HuH-7 (cell line): Measurements from ENCODE around the gene STX4.

ENCODE experiments used
- DNase-seq: peaks from one replicate; pipeline ENCODE4 v3.0.0; 2011; ENCODE audit warnings: low spot score

STX4 gene

DNA sequence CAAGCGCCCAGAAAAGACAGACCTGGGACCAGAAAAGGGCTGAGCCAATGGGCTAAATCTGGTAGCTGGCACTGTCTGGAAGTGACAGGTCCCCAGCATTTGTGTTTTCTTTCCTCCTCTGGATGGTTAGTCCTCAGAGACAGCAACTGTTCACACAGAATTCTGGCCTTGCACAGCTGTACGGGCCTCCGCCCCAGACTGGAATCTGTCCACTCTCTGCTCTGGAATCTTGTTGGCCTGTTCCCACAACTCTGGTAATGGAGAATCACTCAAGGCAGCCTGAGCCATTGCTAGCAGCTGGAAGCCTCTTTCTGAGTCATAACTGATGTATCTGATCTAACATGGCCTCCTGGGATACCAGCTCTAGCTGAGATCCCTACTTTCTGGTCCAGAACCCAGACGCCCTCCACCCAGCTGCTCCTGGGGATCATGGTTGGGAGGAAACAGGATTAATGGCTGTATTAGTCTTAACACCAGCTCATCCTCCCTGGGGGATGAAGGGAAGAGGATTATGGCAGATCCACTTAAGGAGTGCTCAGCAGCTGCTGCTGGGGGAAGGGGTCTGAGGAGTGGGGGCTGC is 31.6 kb downstream of the STX4 start:
- no peak for DNase-seq

DNA sequence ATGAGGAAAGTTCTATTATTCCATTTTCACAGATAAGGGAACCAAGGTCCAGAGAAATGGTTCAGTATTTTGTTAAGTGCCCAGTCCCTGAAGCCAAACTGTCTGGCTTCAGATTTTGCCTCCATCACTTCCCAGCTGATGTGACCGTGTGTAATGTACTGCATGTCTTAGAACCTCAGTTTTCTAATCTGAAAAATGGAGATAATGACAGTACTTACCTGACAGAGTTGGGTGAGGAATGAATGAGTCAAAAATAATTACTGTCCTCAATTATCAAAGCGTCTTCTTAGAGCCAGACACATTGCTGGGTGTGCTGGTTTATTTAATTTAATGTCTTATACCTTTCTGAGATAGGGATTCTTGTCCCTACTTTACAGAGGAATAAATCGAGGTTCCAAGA is 34.0 kb downstream of the STX4 start:
- no peak for DNase-seq

- DNase-seq: no peak
These were observed 38.5 kb downstream of the STX4 start for GRCh38 chr16:31071861-31072260.

DNA sequence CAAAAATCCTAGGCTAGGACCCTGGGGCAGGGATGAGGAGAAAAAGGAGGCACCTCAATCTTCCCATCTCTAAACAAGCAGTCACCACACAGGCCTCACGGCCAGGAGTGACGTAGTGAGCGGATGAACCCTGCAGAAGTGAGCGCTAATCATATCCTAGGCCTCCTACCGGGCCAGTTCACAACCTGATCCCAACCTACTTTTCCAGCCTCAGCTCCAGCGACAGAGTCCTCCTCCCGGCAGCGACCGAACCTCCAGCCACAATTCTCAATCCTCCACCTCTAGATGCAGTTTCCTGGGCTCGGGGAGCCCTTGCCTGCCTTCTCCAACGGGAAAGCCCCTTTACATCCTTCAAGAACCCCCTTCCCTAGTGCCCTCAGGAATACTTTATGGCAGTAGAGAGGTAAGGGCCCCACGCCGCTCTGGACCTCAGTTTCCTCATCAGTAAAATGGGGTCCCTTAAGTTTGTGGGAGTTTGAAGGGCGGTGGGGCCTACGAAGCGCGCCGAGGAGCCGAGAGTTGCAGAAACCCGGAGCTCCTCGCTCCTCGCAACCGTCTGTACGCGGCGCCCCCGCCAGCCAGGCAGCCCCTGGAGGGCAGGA is 39.3 kb downstream of the STX4 start:
- peak; percentile 49 for DNase-seq

GRCh38 chr16:31073142-31073969 is 40.0 kb downstream of the STX4 start:
- DNase-seq: peak; percentile 93

GRCh38 chr16:31073970-31074813 is 40.8 kb downstream of the STX4 start, which contains the start of the genes ZNF646 and ZNF668:
TSS of gene ZNF646 (plus strand) at chr16:31074422. CDS start at chr16:31076325, 1,903 bp downstream.
TSS of gene ZNF668 (minus strand) at chr16:31074240. CDS start at chr16:31064459, 9,781 bp downstream.
- DNase-seq: peak; percentile 98

DNA sequence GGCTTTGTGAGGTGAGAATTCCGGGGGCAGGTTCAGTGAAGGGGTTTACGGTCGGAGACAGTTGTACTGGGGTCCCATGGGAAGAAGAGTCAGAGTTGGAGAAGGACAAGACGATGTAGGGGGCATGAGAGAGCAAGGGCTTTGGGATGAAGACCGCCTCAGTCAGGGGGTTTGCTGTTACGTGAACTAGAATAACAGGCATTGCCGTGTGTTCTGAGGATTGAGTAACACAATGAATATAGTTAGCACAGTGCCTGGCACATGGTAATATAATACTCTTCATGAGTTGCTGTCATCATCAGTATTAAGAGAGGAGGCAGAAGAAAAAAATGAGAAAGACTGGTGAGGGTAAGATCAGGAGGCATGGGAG is 41.4 kb downstream of the STX4 start:
- no peak for DNase-seq

GRCh38 chr16:31076319-31076718 is 43.0 kb downstream of the STX4 start:
- no peak for DNase-seq

- DNase-seq: no peak
These were observed 43.7 kb downstream of the STX4 start for GRCh38 chr16:31077024-31077423.

GRCh38 chr16:31077592-31078396 is 44.4 kb downstream of the STX4 start:
- DNase-seq: no peak

DNA sequence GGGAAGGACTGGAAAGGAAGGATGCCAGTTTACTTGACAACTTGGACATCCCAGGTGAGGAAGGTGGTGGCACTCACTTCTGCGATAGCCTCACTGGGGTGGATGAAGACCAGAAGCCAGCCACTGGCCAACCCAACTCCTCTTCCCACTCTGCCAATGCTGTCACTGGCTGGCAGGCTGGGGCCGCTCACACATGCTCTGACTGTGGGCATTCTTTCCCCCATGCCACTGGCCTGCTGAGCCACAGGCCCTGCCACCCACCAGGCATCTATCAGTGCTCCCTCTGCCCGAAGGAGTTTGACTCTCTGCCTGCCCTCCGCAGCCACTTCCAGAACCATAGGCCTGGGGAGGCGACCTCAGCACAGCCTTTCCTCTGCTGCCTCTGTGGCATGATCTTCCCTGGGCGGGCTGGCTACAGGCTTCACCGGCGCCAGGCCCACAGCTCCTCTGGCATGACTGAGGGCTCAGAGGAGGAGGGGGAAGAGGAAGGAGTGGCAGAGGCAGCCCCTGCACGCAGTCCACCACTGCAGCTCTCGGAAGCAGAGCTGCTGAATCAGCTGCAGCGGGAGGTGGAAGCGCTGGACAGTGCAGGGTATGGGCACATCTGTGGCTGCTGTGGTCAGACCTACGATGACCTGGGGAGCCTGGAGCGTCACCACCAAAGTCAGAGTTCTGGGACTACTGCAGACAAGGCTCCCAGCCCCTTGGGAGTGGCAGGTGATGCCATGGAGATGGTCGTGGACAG is 45.4 kb downstream of the STX4 start:
- no peak for DNase-seq

- no peak for DNase-seq
These were observed 46.1 kb downstream of the STX4 start for GRCh38 chr16:31079342-31079944.

- DNase-seq: no peak
These were observed 46.8 kb downstream of the STX4 start for GRCh38 chr16:31080035-31080629.

DNA sequence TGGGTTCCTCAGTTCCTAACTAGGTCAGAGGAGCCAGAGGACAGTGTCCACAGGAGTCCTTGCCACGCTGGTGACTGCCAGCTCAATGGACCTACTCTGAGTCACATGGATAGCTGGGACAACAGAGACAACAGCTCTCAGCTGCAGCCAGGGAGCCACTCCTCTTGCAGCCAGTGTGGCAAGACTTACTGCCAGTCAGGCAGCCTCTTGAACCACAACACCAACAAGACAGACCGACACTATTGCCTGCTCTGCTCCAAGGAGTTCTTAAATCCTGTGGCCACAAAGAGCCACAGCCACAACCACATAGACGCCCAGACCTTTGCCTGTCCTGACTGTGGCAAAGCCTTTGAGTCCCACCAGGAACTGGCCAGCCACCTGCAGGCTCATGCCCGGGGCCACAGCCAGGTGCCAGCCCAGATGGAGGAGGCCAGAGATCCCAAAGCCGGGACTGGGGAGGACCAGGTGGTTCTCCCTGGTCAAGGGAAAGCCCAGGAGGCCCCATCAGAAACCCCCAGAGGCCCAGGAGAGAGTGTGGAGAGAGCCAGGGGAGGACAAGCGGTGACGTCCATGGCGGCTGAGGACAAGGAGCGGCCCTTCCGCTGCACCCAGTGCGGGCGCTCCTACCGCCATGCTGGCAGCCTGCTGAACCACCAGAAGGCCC is 47.5 kb downstream of the STX4 start:
- no peak for DNase-seq

DNA sequence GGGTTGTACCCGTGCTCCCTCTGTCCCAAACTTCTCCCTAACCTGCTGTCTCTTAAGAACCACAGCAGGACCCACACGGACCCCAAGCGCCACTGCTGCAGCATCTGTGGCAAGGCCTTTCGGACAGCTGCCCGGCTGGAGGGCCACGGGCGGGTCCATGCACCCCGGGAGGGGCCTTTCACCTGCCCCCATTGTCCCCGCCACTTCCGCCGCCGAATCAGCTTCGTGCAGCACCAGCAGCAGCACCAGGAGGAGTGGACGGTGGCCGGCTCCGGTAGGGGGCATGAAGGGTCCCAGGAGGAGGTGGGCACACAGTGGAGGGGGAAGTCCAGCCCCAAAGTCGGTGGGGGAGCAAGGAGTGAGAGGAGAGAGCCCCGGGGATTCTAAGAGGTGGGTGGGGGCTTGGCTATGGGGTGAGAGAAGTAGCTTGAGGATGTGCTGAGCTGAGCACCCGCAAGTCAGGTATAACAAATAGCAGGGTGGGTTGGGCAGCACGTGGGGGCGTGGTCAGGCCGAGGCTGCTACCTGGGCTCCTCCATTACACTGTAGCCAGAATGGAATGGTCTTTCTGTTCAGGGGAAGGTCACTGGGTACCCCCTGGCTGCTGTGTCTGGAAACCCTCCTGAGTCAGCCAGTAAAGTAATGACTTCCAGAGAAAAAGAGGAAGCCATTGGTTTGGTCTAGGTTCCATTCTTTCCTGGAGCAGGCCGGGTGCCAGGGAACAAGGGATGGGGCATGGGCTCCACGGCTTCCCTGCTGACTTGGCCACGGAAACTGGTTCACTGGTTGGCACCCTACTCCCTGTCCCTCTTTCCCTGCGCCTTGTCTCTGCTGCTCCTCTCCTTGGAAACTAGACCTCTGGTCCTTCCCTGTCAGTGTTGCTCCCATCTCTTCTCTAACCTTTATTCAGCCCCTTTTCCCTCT is 48.3 kb downstream of the STX4 start:
- no peak for DNase-seq

- DNase-seq: no peak
These were observed 49.1 kb downstream of the STX4 start for GRCh38 chr16:31082368-31083045.

- DNase-seq: no peak
These were observed 49.7 kb downstream of the STX4 start for GRCh38 chr16:31083081-31083480.

GRCh38 chr16:31083556-31083955 is 50.2 kb downstream of the STX4 start:
- no peak for DNase-seq
